Left renal cortex interstitium (tissue), 4 donors: ENCODE results near the gene MNAT1. TPM values are rescaled to one million over a fixed set of nuclear protein-coding genes. Genes with fewer than 3 reads are reported as not detected.

Experiments
- DNase-seq, 4 donors: peaks; one replicate each; pipeline ENCODE4 v3.0.0-alpha.2; 2013; ENCODE audit warnings: low read depth in 4 of 4, low spot score in 2 of 4, missing footprints in 1 of 4
- polyA plus RNA-seq, 4 donors: library from polyadenylated mRNA; unstranded; fragments of 120-200 nt; gene quantifications; one replicate each; pipeline ENCODE4 v1.2.1, GENCODE V29; 2013; ENCODE audit not compliant: insufficient read length in 4 of 4

MNAT1 gene
- polyA plus RNA-seq, 4 donors = 40.5 to 54.8 (median 45.8) TPM

DNA sequence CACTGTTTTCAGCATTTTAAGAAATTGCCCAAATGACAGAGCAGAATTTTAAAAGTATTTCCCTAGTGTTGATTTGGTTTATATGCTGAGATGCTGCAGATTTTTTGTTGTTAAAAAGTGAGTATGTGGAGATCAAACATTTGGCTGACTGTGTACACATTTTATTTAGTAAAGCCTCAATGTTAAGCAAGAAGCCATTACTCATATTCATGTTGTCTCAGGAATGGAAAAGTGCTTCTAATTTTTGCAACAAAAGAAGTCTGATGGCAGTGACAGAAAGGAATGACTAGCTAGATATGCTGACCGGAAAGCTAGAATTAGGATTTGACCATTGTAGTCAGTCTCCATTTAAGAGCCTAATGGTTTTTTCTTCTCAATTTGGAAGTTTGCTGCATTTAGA, 269.0 kb downstream of the MNAT1 start:
- no peak for DNase-seq

DNA sequence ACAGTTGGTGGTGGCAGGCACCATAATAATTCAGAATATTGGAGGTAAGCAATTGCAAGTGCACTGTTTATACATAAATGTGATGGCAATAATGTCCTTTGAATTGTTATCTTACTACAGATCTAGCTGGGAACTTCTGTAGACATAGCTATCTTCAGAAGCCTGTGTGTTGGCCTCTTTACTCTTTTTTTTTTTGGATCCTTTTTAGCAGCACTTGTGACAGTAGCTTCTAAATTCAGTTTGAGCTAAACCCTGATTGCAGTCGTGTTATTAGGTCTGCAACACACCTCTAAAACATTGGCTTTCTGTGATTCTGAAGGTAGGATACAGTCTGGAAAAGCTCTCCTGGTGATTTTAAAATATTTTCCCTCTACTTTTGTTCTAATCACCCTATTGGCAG, 285.0 kb downstream of the MNAT1 start:
- no peak for DNase-seq

Other genes starting within 250 kb of the MNAT1 start
- gene C14orf39, start 248.7 kb upstream of the MNAT1 start, polyA plus RNA-seq = under 1 TPM; 0.30 to 0.73 (median 0.41) TPM
- gene SIX6, start 225.6 kb upstream of the MNAT1 start, polyA plus RNA-seq = not detected
- gene SIX1, start 85.3 kb upstream of the MNAT1 start, polyA plus RNA-seq = 10 to 100 TPM in 2 of 4 donors, 1 to 10 TPM in 2; 8.2 to 14.3 (median 10.9) TPM
- 1 to 10 TPM; 5.3 to 8.7 (median 7.1) TPM for gene SIX4, start 10.4 kb upstream of the MNAT1 start, polyA plus RNA-seq
- gene TRMT5, start 246.3 kb downstream of the MNAT1 start, polyA plus RNA-seq = 10 to 100 TPM; 20.1 to 25.0 (median 22.7) TPM
- gene SLC38A6, start 246.5 kb downstream of the MNAT1 start, polyA plus RNA-seq = 10 to 100 TPM; 17.8 to 25.3 (median 19.6) TPM